IMR-90 (cell line): ENCODE data around the gene HSPG2. TPM values are rescaled to one million over a fixed set of nuclear protein-coding genes. Genes with fewer than 3 reads are reported as not detected.

ENCODE experiments used
- ATAC-seq: fragments of 200-7000 bp; cut with Tn5 transposase; 2 replicates; pipeline ENCODE4 v1.9.1; 2020; ENCODE audit warnings: low read depth, mild to moderate bottlenecking, moderate library complexity
- BruUV-seq: library from RNA; stranded (reverse); fragments of 400-500 nt; replicated peaks from 2 replicates; lab custom pipeline; 2021; lab: Mats Ljungman, UMichigan
- CTCF ChIA-PET: fragments of 300-600 bp; formaldehyde crosslinking; extraction: SDS; loops from one replicate; lab custom pipeline; 2021; ENCODE audit warnings: antibody characterized with exemption; lab: Yijun Ruan, JAX
- POLR2A ChIA-PET: fragments of 300-600 bp; sonication (Branson Sonifier 250); formaldehyde crosslinking; loops from one replicate; lab custom pipeline; 2022; ENCODE audit warnings: antibody characterized with exemption; ENCODE audit not compliant: unreplicated experiment; lab: Charles Lee
- DNase-seq: peaks from one replicate; pipeline ENCODE4 v3.0.0; 2013
- H2AFZ ChIP-seq: replicated peaks from 2 replicates; pipeline ENCODE3; 2013; ENCODE audit warnings: low read length, mild to moderate bottlenecking; ENCODE audit not compliant: poor library complexity
- H2AK5ac ChIP-seq: 2 replicates; pipeline ENCODE4 v1.6.1; 2013; ENCODE audit warnings: low read depth, low read length, inconsistent platforms
- H2AK9ac ChIP-seq: replicated peaks from 2 replicates; pipeline ENCODE3; 2013; ENCODE audit warnings: mild to moderate bottlenecking, low read depth, low read length, moderate library complexity; ENCODE audit not compliant: poor library complexity
- H2BK120ac ChIP-seq: 2 replicates; pipeline ENCODE4 v1.6.1; 2013; ENCODE audit warnings: low read depth, low read length, inconsistent platforms
- H2BK15ac ChIP-seq: 3 replicates; pipeline ENCODE4 v1.6.1; 2013; ENCODE audit warnings: low read depth, low read length, inconsistent platforms
- H2BK20ac ChIP-seq: 2 replicates; pipeline ENCODE4 v1.6.1; 2013; ENCODE audit warnings: low read depth, mild to moderate bottlenecking, inconsistent platforms, low read length, moderate library complexity
- H2BK5ac ChIP-seq: 2 replicates; pipeline ENCODE4 v1.6.1; 2013; ENCODE audit warnings: mild to moderate bottlenecking, low read depth, low read length, inconsistent platforms; ENCODE audit not compliant: poor library complexity, severe bottlenecking
- H3K14ac ChIP-seq: replicated peaks from 2 replicates; pipeline ENCODE4 v1.6.1; 2013; ENCODE audit warnings: low read depth, low read length, inconsistent platforms
- H3K18ac ChIP-seq: 2 replicates; pipeline ENCODE4 v1.6.1; 2013; ENCODE audit warnings: low read depth, low read length, control low read depth
- H3K23ac ChIP-seq: 2 replicates; pipeline ENCODE4 v1.6.1; 2013; ENCODE audit warnings: low read depth, low read length, inconsistent platforms
- H3K27ac ChIP-seq: 2 replicates; pipeline ENCODE4 v1.5.1; 2013; ENCODE audit warnings: mild to moderate bottlenecking, control low read depth, low read length; ENCODE audit not compliant: insufficient read depth
- H3K27me3 ChIP-seq: 2 replicates; pipeline ENCODE4 v1.6.1; 2013; ENCODE audit warnings: low read length; ENCODE audit not compliant: control insufficient read depth, insufficient read depth
- H3K36me3 ChIP-seq: 2 replicates; pipeline ENCODE4 v1.6.1; 2013; ENCODE audit warnings: low read length, mixed read lengths; ENCODE audit not compliant: control insufficient read depth, insufficient read depth
- H3K4ac ChIP-seq: 2 replicates; pipeline ENCODE4 v1.6.1; 2013; ENCODE audit warnings: low read depth, low read length, inconsistent platforms
- H3K4me1 ChIP-seq: 2 replicates; pipeline ENCODE4 v1.6.1; 2013; ENCODE audit warnings: low read length, mixed read lengths; ENCODE audit not compliant: control insufficient read depth, insufficient read depth
- H3K4me2 ChIP-seq: 2 replicates; pipeline ENCODE4 v1.6.1; 2013; ENCODE audit warnings: low read depth, mild to moderate bottlenecking, control low read depth, low read length, moderate library complexity
- H3K4me3 ChIP-seq: 2 replicates; pipeline ENCODE4 v1.5.1; 2013; ENCODE audit warnings: low read depth, mild to moderate bottlenecking, control low read depth, low read length, moderate library complexity; ENCODE audit not compliant: insufficient read depth
- H3K56ac ChIP-seq: 2 replicates; pipeline ENCODE4 v1.6.1; 2013; ENCODE audit warnings: low read length, inconsistent platforms; ENCODE audit not compliant: insufficient read depth; ENCODE audit errors: extremely low read depth
- H3K79me1 ChIP-seq, 2 experiments: 2 replicates each; pipeline ENCODE4 v1.6.1; 2013; ENCODE audit warnings: low read length in 2 of 2, inconsistent platforms in 1 of 2, low read depth in 1 of 2
- H3K9ac ChIP-seq: 2 replicates; pipeline ENCODE4 v1.6.1; 2013; ENCODE audit warnings: low read depth, low read length, control low read depth
- H3K9me1 ChIP-seq: 2 replicates; pipeline ENCODE4 v1.6.1; 2013; ENCODE audit warnings: low read length, inconsistent platforms; ENCODE audit not compliant: insufficient read depth
- H3K9me3 ChIP-seq: 2 replicates; pipeline ENCODE4 v1.6.1; 2013; ENCODE audit warnings: low read length; ENCODE audit not compliant: control insufficient read depth, insufficient read depth
- H4K20me1 ChIP-seq: 2 replicates; pipeline ENCODE4 v1.6.1; 2013; ENCODE audit warnings: low read length, inconsistent platforms; ENCODE audit not compliant: insufficient read depth
- H4K5ac ChIP-seq: 2 replicates; pipeline ENCODE4 v1.6.1; 2013; ENCODE audit warnings: mild to moderate bottlenecking, low read depth, low read length, control low read depth
- H4K8ac ChIP-seq, 2 experiments: 2 replicates each; pipeline ENCODE4 v1.6.1; 2013; ENCODE audit warnings: low read depth in 2 of 2, low read length in 2 of 2, control low read depth in 1 of 2, inconsistent platforms in 1 of 2
- H4K91ac ChIP-seq: 2 replicates; pipeline ENCODE4 v1.6.1; 2013; ENCODE audit warnings: low read depth, low read length, inconsistent platforms; ENCODE audit not compliant: insufficient read depth
- CEBPB ChIP-seq: IDR thresholded peaks from 2 replicates; pipeline ENCODE4 v1.6.1; 2012; ENCODE audit warnings: low read depth, low read length, improper control_type of control experiment
- MAZ ChIP-seq: IDR thresholded peaks from 2 replicates; pipeline ENCODE4 v1.6.1; 2012; ENCODE audit warnings: low read depth, mild to moderate bottlenecking, low read length, improper control_type of control experiment, moderate library complexity, borderline replicate concordance
- RAD21 ChIP-seq: IDR thresholded peaks from 2 replicates; pipeline ENCODE4 v1.6.1; 2012; ENCODE audit warnings: low read length, improper control_type of control experiment
- RCOR1 ChIP-seq: IDR thresholded peaks from 2 replicates; pipeline ENCODE4 v1.6.1; 2012; ENCODE audit warnings: mild to moderate bottlenecking, low read length, improper control_type of control experiment; ENCODE audit not compliant: insufficient replicate concordance
- USF2 ChIP-seq: fragments of 150-350 bp; IDR thresholded peaks from 2 replicates; pipeline ENCODE4 v1.6.1; 2017; ENCODE audit warnings: mild to moderate bottlenecking, antibody characterized with exemption, low read length, low read depth
- WGBS, 2 experiments: methylation state at CpG; one replicate each; pipeline versions ENCODE4 v1.1.5 to v1.1.7; 2013; ENCODE audit warnings: missing lambda C conversion rate in 2 of 2; ENCODE audit not compliant: insufficient read length in 1 of 2; ENCODE audit errors: extremely low coverage in 2 of 2; 5-methylcytosine and 5-hydroxymethylcytosine counted together
- dilution Hi-C: fragments of 300-500 bp; cut with HindIII; formaldehyde crosslinking; loops from one replicate; pipeline ENCODE4 v1.14.3; 2018; ENCODE audit warnings: low sequenced_read_pairs; ENCODE audit not compliant: unreplicated experiment
- in situ Hi-C: fragments of 300-500 bp; cut with MboI; formaldehyde crosslinking; loops from 3 replicates; pipeline ENCODE4 v1.14.3; 2019; ENCODE audit warnings: low sequenced_read_pairs, inconsistent platforms, mixed read lengths
- intact Hi-C: fragments of 100-400 bp; cut with micrococcal nuclease; formaldehyde crosslinking; loops from 2 replicates; pipeline ENCODE4 v1.10.0; 2022
- polyA plus RNA-seq, 3 experiments: library from polyadenylated mRNA; depleted of rRNA; stranded (reverse); fragments of >200 nt; gene quantifications; 2 replicates each; pipeline ENCODE4 v1.2.3, GENCODE V29; 2012; ENCODE audit warnings: low replicate concordance in 1 of 3
- total RNA-seq: library from RNA; depleted of rRNA; stranded (reverse); fragments of >200 nt; gene quantifications from 2 replicates; pipeline ENCODE4 v1.2.3, GENCODE V29; 2012

The HSPG2 gene
- total and polyA plus RNA-seq, 2 of the 4 experiments (the other 2 are of a cell fraction) = 15.8 to 94.0 TPM

- H2AFZ ChIP-seq = no peak overlapping the region
- no peaks in the 10 kb centered on the region for H3K9me3 ChIP-seq
- no peak overlapping the region for H3K27ac ChIP-seq
- ChIA-PET CTCF (no interaction called here), POLR2A (no interaction called here)
- no peak overlapping the region for H2AK5ac ChIP-seq
- H4K5ac ChIP-seq = no peak overlapping the region
- peaks cover 0 to 8% of the 10 kb centered on the region in 2 experiments; a peak in 1 of 4 replicates for H3K79me1 ChIP-seq
- no peak overlapping the region for H3K4me2 ChIP-seq
- DNase-seq (no peak), ATAC-seq (no peak)
- H3K56ac ChIP-seq = no peak overlapping the region
- in situ Hi-C loops = no loop called here
- BruUV-seq = no TSS peak
- no peak overlapping the region for H4K91ac ChIP-seq
- dilution Hi-C loops = no loop called here
- TF ChIP-seq CEBPB (no peak), RCOR1 (no peak), RAD21 (no peak), USF2 (no peak), MAZ (no peak)
- no peak overlapping the region for H3K18ac ChIP-seq
- H3K4me1 ChIP-seq = no peaks in the 10 kb centered on the region
- peaks cover 83% of the 10 kb centered on the region for H3K36me3 ChIP-seq
- 100% methylated on average over 15 of the region's 29 CpGs; no CpG with 5 or more reads in 1 of the 2 experiments for WGBS, 2 experiments
- no peak overlapping the region for H2BK20ac ChIP-seq
- no peaks in the 10 kb centered on the region for H3K27me3 ChIP-seq
- H3K4ac ChIP-seq = no peak overlapping the region
- H2AK9ac ChIP-seq = no peak overlapping the region
- H3K14ac ChIP-seq = no peak overlapping the region
- no peak overlapping the region for H4K8ac ChIP-seq
- H3K4me3 ChIP-seq = no peak overlapping the region
- intact Hi-C loops = no loop called here
- no peaks in the 10 kb centered on the region; the same call in 1 of the 2 replicates for H4K20me1 ChIP-seq
- no peak overlapping the region for H3K9ac ChIP-seq
- no peak overlapping the region for H2BK5ac ChIP-seq
- no peak overlapping the region for H2BK15ac ChIP-seq
- H3K23ac ChIP-seq = no peak overlapping the region
- no peak overlapping the region for H2BK120ac ChIP-seq
- no peaks in the 10 kb centered on the region for H3K9me1 ChIP-seq
These were observed 84.6 kb downstream of the HSPG2 start for GRCh38 chr1:21852282-21853130.
